Measurements from ENCODE around the gene PRDM4. TPM values are rescaled to one million over a fixed set of nuclear protein-coding genes. Genes with fewer than 3 reads are reported as not detected.

PRDM4 gene
- total and polyA plus RNA-seq, 2 donors from 2014 or later: 18.4 to 37.2 TPM

- no peak for FAIRE-seq
Measured at GRCh38 chr12:107791465-107792089, 30.6 kb upstream of the PRDM4 start.

DNA sequence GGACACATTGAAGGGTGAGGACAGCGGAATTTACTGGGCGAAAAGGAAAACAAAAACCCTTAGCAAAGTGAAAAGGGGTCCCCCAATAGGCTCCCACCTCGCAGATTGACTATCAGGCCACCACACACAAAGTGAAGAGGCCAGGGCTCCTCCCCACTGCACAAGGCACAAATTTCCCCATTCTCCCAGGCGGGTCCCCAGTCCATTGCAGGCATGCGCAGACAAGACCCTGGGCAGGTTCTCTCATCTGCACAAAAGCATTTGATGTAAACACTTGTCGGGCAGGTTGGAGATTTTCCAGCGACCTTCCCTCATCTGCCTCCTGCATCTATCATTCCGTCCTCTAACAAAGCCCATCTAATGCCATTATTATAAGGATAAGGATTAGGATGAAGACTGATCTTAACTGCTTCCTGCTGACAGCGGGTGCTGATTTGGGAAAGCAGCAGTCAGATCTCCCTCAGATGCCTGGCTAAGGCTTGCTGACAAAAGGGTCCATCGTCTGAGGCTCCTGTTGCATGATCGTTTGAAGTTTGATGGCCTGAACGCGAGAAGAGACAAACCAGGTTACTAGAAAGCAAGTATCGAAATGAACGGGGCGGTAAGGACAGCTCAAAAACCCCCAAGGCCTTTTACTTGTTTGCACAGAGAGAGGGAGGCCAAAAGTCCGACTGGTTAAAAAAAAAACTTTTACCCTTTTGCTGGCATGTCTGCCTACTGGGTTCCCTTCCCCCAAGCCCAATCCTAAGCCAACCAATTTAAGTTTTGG, 27.9 kb upstream of the PRDM4 start:
- no peaks in the 10 kb centered on the region for H3K4me1 ChIP-seq (ENCODE audit: control insufficient read depth in 2 of 3, insufficient read depth in 2 of 3, low read depth in 1 of 3, low read length in 3 of 3)
- no peak for FAIRE-seq
- H3K9ac ChIP-seq (ENCODE audit: low read length in 3 of 3): no peak overlapping the region
- H3K27me3 ChIP-seq (ENCODE audit: control insufficient read depth, insufficient read depth, low read length): no peaks in the 10 kb centered on the region
- no peak for DNase-seq
- intact Hi-C loops (cut with DNase I): no loop called here
- no peaks in the 10 kb centered on the region for H3K9me3 ChIP-seq (ENCODE audit: control insufficient read depth in 2 of 3, insufficient read depth in 1 of 3, low read length in 3 of 3)
- H3K36me3 ChIP-seq (ENCODE audit: control insufficient read depth in 2 of 3, insufficient read depth in 3 of 3, low read length in 3 of 3): no peaks in the 10 kb centered on the region
- no peak overlapping the region for H3K27ac ChIP-seq (ENCODE audit: low read depth in 2 of 2, low read length in 2 of 2)
- TF ChIP-seq, protein P1, sequence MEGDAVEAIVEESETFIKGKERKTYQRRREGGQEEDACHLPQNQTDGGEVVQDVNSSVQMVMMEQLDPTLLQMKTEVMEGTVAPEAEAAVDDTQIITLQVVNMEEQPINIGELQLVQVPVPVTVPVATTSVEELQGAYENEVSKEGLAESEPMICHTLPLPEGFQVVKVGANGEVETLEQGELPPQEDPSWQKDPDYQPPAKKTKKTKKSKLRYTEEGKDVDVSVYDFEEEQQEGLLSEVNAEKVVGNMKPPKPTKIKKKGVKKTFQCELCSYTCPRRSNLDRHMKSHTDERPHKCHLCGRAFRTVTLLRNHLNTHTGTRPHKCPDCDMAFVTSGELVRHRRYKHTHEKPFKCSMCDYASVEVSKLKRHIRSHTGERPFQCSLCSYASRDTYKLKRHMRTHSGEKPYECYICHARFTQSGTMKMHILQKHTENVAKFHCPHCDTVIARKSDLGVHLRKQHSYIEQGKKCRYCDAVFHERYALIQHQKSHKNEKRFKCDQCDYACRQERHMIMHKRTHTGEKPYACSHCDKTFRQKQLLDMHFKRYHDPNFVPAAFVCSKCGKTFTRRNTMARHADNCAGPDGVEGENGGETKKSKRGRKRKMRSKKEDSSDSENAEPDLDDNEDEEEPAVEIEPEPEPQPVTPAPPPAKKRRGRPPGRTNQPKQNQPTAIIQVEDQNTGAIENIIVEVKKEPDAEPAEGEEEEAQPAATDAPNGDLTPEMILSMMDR (IDR thresholded peaks at IDR 0.05; ENCODE audit: borderline replicate concordance, extremely low read depth, insufficient read depth): no peak
- H3K4me3 ChIP-seq (ENCODE audit: low read length in 3 of 3): no peak overlapping the region

More at GRCh38 chr12:107791465-107792089, 30.6 kb upstream of the PRDM4 start:
- no peak for DNase-seq
- TF ChIP-seq, protein P1 (IDR thresholded peaks at IDR 0.05; ENCODE audit: borderline replicate concordance, extremely low read depth, insufficient read depth): no peak
- Histone ChIP-seq H3K27me3 (ENCODE audit: control insufficient read depth, insufficient read depth, low read length) (no peaks in the 10 kb centered on the region), H3K4me3 (ENCODE audit: low read length in 3 of 3) (no peak overlapping the region), H3K27ac (ENCODE audit: low read depth in 2 of 2, low read length in 2 of 2) (no peak overlapping the region), H3K36me3 (ENCODE audit: control insufficient read depth in 2 of 3, insufficient read depth in 3 of 3, low read length in 3 of 3) (no peaks in the 10 kb centered on the region), H3K4me1 (ENCODE audit: control insufficient read depth in 2 of 3, insufficient read depth in 2 of 3, low read depth in 1 of 3, low read length in 3 of 3) (no peaks in the 10 kb centered on the region), H3K9me3 (ENCODE audit: control insufficient read depth in 2 of 3, insufficient read depth in 1 of 3, low read length in 3 of 3) (no peaks in the 10 kb centered on the region), H3K9ac (ENCODE audit: low read length in 3 of 3) (no peak overlapping the region)
- intact Hi-C loops (cut with DNase I): no loop called here

GRCh38 chr12:107788281-107788680, 27.3 kb upstream of the PRDM4 start:
- no peaks in the 10 kb centered on the region for H3K9me3 ChIP-seq (ENCODE audit: control insufficient read depth in 2 of 3, insufficient read depth in 1 of 3, low read length in 3 of 3)
- DNase-seq (no peak), FAIRE-seq (no peak)
- TF ChIP-seq, protein P1 (IDR thresholded peaks at IDR 0.05; ENCODE audit: borderline replicate concordance, extremely low read depth, insufficient read depth): no peak
- H3K27ac ChIP-seq (ENCODE audit: low read depth in 2 of 2, low read length in 2 of 2): no peak overlapping the region
- intact Hi-C loops (cut with DNase I): no loop called here
- H3K4me1 ChIP-seq (ENCODE audit: control insufficient read depth in 2 of 3, insufficient read depth in 2 of 3, low read depth in 1 of 3, low read length in 3 of 3): no peaks in the 10 kb centered on the region
- H3K4me3 ChIP-seq (ENCODE audit: low read length in 3 of 3): no peak overlapping the region
- H3K36me3 ChIP-seq (ENCODE audit: control insufficient read depth in 2 of 3, insufficient read depth in 3 of 3, low read length in 3 of 3): no peaks in the 10 kb centered on the region
- no peaks in the 10 kb centered on the region for H3K27me3 ChIP-seq (ENCODE audit: control insufficient read depth, insufficient read depth, low read length)
- H3K9ac ChIP-seq (ENCODE audit: low read length in 3 of 3): no peak overlapping the region
